Chondrocyte (in vitro differentiated cells): ENCODE results near the gene PTGER1. TPM values are rescaled to one million over a fixed set of nuclear protein-coding genes. Genes with fewer than 3 reads are reported as not detected.

ENCODE experiments used
- DNase-seq: peaks from one replicate; pipeline ENCODE4 v3.0.0; 2021; ENCODE audit warnings: mixed read lengths, low spot score
- H3K27ac Mint-ChIP-seq: one replicate; pipeline ENCODE4 v1.8.0; 2021; ENCODE audit warnings: mild to moderate bottlenecking, moderate library complexity, mixed read lengths; ENCODE audit not compliant: unreplicated experiment
- H3K27me3 Mint-ChIP-seq: 2 replicates; pipeline ENCODE4 v1.8.0; 2021; ENCODE audit warnings: low read depth, mixed read lengths
- H3K36me3 Mint-ChIP-seq: 2 replicates; pipeline ENCODE4 v1.8.0; 2021; ENCODE audit warnings: low read depth, mixed read lengths
- H3K4me1 Mint-ChIP-seq: 2 replicates; pipeline ENCODE4 v1.8.0; 2021; ENCODE audit warnings: low read depth, mild to moderate bottlenecking, mixed read lengths
- H3K4me3 Mint-ChIP-seq: one replicate; pipeline ENCODE4 v1.8.0; 2021; ENCODE audit warnings: mild to moderate bottlenecking, moderate library complexity, mixed read lengths; ENCODE audit not compliant: unreplicated experiment
- H3K9me3 Mint-ChIP-seq: 2 replicates; pipeline ENCODE4 v1.8.0; 2021; ENCODE audit warnings: low read depth, mixed read lengths
- CTCF ChIP-seq: fragments of 200-600 bp; sonication (generic); IDR thresholded peaks from 2 replicates; pipeline ENCODE4 v1.5.0; 2021; ENCODE audit warnings: antibody characterized with exemption, mild to moderate bottlenecking, moderate library complexity
- total RNA-seq: library from RNA; stranded (reverse); gene quantifications from 3 replicates; pipeline ENCODE4 v1.2.1, GENCODE V29; 2021

Gene PTGER1
- total RNA-seq, 1 donor from 2014 or later = 1.6 TPM

DNA sequence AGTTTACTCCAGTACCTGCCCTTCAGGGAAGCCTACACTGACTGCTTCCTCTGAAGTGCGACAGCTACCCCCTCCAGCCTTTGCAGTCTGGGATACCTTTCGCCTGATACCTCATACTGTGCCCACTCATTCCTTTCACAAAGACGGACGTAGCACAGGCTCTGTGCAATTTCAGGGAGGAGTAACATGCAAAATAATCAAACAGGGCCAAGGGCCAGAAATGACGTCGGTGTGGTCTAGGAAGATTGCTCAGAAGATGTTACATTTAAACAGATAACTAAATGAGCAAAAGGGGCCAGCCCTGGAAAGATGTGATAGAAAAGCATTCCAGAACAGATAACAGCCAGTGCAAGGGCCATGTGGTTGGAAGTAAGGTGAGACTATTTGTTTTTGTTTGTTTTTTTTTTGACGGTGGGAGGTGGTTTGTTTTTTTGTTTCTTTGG lies 49.4 kb downstream of the PTGER1 start:
- H3K4me1 Mint-ChIP-seq = no peaks in the 10 kb centered on the region
- H3K4me3 Mint-ChIP-seq = no peak overlapping the region
- DNase-seq = no peak
- no peaks in the 10 kb centered on the region for H3K27me3 Mint-ChIP-seq
- no peaks in the 10 kb centered on the region for H3K9me3 Mint-ChIP-seq
- H3K36me3 Mint-ChIP-seq = no peaks in the 10 kb centered on the region
- no peak overlapping the region for H3K27ac Mint-ChIP-seq
- TF ChIP-seq CTCF = no peak

Other genes with a start within 250 kb of the PTGER1 start
- 1.8 to 12.7 TPM (median 10.7 TPM) in 3 replicates for gene ADGRE5, start 93.9 kb downstream of the PTGER1 start, total RNA-seq
- 51.4 to 58.5 TPM (median 51.8 TPM) in 3 replicates for gene DDX39A, start 56.0 kb downstream of the PTGER1 start, total RNA-seq
- 112 to 204 TPM (median 195 TPM) in 3 replicates for gene PKN1, start 42.0 kb downstream of the PTGER1 start, total RNA-seq
- gene GIPC1, start 20.8 kb upstream of the PTGER1 start, total RNA-seq = 83.7 to 107 TPM (median 99.6 TPM) in 3 replicates
- 63.1 to 85.1 TPM (median 77.2 TPM) in 3 replicates for gene DNAJB1, start 43.0 kb upstream of the PTGER1 start, total RNA-seq
- 69.4 to 98.0 TPM (median 70.7 TPM) in 3 replicates for gene TECR, start 54.2 kb upstream of the PTGER1 start, total RNA-seq
- 126 to 154 TPM (median 128 TPM) in 3 replicates for gene NDUFB7, start 96.7 kb upstream of the PTGER1 start, total RNA-seq
- gene CLEC17A, start 107.7 kb upstream of the PTGER1 start, total RNA-seq = not detected in 3 replicates
- not detected in 3 replicates for gene ADGRE3, start 199.5 kb upstream of the PTGER1 start, total RNA-seq
- 13.0 to 19.1 TPM (median 14.7 TPM) in 3 replicates for gene ZNF333, start 214.7 kb upstream of the PTGER1 start, total RNA-seq